Amniotic stem cell (primary cell): ENCODE data around the gene GLG1.
"Not testable (repeated sequence)": the region's sequence is repeated elsewhere in the genome, so short reads cannot be mapped to it uniquely, and the experiment has no call there.

Experiments
- DNase-seq: peaks from one replicate; lab custom pipeline; 2025; lab: John Stamatoyannopoulos, UW

Gene GLG1

DNA sequence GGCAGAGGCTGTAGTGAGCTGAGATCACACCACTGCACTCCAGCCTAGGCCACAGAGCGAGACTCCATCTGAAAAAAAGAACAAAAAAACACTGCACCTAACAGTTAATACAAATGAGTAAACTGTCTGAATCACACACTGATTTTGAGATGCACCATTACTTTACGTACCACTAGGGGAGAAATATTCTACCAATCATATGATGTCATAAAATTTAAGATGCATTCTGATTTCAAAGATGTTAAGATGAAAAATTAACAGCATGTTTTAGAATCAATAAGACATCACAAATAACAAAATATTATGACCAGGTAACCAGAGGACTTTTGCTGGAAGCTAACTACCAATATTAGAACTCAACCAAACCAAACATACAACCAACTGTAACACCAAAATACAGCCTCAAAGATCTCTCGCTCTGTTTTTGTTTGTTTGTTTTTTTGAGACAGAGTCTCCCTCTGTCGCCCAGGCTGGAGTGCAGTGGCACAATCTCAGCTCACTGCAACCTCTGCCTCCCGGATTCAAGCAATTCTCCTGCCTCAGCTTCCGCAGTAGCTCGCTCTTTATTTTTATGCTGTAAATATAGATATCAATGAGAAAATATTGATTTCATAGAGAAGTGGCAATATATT lies 31.6 kb downstream of the GLG1 start:
- DNase-seq = no peak

DNA sequence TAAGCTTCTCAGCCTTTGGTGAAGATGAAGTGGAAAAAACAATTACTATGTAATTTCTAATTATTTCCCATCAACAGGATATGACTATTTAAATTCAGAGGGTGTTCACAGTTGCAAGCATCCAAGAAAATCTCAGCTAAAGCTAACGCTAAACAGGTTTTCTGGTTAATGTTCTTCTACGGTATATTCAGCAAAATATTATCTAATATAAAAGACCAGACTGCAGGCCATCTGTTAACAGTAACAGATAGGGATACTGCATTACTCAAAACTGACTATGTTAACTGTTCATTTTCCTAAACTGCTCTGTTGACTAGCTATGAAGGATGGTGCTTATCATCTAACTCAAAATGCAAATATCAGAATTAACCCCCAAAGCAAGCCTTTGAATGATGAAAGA lies 32.8 kb downstream of the GLG1 start:
- no peak for DNase-seq

DNA sequence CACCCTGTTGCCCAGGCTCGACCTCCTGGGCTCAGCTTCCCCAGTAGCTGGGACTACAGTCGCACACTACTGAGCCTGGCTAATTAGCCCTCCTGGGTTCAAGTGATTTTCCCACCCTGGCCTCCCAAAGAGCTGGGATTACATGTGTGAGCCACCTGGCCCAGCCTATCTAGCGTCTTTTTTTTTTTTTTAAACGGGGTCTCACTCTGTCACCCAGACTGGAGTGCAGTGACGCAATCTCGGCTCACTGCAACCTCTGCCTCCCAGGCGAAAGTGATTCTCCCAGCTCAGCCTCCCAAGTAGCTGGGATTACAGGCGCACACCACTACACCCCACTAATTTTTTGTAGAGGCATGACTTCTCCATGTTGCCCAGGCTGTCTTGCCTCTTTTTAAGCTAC lies 33.3 kb downstream of the GLG1 start:
- DNase-seq = no peak

DNA sequence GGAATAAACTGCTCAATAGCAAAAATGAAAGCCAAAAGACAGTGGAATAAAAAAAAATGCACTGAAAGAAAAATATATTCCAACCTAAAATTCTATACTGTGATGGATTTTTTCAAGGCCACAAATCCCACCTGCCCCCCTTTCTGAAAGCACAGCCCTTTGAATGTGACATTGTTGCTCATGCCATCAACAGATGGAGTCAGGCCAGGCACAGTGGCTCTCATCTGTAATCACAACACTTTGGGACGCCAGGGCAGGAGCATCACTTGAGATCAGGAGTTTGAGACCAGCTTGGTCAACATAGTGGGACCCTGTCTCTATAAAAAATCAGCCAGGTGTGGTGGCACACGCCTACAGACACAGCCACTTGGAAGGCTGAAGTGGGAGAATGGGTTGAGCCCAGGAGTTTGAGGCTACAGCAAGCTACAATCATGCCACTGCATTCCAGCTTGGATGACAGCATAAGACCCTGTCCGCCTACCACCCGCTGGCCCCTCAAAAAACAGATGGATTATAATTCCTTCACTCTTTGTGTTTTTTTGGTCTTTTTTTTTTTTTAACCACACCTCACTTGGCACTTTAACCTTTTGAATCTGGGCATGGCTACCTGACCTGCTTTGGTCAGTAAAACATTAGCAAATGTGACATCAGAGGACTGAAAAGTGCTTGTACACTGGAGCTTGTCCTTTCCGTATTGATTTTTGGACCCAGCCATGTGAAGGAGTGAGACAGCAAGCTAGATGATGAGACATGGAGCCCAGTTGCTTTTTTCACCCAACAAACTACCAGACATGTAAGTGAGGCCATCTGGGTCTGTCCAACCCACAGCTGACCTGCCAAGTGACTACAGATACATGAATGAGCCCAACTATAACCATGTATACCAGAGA lies 36.3 kb downstream of the GLG1 start:
- no peak for DNase-seq

DNA sequence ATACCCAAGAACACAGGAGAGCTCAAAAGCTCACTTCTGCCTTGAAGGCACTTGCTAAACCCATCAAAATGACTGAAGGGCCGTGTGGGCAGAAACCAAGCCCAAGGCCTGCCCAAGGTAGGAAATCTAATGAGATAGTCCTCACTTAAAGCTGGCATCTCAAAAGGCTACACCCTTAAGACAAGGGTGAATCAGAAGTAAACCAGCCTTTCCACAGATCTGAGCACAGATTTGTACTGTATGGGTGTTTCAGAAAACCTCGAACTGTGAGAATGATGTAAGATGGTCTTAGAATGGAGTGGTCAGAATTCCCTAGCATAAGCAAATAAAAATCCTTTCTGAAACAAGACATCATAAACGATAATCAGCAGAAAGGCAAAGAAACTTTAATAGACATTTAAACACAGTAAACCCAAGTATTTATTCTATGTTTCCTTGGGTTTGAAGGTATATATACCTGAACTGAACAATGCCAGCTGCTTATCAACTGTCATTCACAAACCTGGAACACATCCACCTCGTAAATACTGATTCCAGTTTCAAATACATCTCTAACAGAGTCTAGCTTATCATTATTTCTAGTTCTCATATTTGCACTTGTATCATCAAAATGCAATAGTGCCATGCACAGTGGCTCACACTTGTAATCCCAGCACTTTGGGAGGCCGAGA lies 37.8 kb downstream of the GLG1 start:
- DNase-seq = no peak

DNA sequence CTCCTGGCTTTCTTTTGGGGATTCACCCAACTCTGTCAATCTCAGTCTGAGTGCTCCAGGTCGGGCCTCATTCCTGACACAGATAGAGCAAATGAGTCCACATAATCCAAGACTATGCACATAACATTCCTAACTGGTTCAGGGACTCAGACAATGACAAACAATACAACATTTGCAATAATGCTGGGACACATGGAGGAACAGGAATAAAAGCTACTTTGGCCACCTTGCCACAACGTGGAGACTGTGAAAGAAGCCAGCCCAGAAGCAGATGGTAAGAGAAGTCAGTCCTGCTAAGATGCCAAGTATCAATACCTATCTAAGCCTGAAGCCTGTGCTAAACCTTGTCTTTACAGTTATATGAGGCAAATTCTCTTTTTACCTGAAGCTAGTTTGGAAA lies 39.0 kb downstream of the GLG1 start:
- DNase-seq = no peak

DNA sequence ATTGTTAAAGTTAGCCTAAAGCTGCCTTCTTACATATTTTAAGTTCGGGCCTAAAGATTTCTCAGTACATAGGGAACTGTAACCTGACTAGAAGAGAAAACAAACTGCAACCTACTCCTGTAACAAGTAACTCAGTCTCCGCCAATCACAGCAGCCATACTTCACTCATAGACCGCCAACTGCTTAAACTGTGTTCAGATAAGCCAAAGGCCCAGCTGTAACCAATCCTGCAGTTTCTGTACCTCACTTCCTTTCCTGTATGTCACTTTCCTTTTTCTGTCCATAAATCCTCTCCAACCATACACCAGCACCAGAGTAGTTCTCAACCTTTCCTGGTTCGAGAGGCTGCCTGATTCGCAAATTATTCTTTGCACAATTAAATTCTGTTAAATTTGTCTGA lies 41.5 kb downstream of the GLG1 start:
- DNase-seq = no peak

DNA sequence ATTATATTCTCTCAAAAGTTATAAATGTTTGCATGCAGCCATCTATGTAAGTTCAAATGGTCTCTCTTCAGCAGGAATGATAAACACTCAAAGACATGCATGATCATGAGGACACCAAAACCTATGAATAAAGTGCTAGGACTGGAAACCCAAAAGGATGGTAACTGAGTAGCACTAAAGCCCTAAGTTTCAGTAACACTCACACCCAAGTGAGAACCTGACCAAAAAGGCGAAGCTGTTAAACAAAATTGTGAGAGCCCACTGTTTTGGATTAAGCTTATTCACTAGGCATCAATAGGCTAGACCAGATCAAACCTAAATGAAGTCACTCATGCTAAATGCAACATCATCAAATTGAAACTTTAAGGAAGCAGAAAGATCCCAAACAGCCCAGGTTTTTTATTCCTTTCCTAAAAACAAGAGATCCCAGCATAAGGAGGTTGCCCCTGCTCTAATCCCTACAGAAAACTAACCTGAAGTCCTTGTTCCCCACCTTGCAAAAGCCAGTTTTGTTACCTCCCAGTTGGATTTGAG lies 42.4 kb downstream of the GLG1 start:
- no peak for DNase-seq

DNA sequence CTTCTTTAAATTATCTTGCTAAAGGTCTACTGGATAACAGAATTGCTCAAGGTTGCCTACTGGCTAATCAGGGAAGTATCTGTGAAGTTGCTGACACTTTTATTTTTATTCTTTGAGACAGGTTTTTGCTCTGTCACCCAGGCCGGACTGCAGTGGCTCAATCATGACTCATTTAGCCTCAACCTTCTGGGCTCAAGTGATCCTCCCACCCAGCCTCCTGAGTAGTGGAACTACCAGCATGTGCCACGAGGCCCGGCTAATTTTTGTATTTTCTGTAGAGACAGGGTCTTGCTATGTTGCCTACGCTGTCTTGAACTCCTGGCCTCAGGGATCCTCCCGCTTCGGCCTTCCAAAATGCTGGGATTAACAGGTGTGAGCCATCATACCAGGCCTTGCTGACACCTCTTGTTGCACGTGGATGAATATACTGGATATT lies 43.1 kb downstream of the GLG1 start:
- no peak for DNase-seq

DNA sequence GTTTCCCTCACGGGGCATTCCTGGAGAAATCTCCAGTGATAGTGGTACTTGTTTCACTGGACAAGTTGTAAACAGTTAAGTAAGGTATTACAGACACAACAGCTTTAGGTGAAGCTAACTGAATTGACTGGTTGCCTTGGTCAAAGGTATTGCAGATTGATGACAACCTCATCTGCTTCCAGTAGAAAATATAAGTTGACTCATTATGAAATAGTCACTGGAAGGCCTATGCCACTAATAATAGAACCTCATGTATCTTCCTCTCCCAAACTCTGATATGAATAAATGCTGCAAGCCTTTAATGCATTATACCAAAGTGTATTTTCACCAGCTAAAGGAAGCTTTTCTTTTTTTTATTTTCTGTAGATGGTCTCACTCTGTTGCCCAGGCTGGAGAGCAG lies 44.8 kb downstream of the GLG1 start:
- no peak for DNase-seq

DNA sequence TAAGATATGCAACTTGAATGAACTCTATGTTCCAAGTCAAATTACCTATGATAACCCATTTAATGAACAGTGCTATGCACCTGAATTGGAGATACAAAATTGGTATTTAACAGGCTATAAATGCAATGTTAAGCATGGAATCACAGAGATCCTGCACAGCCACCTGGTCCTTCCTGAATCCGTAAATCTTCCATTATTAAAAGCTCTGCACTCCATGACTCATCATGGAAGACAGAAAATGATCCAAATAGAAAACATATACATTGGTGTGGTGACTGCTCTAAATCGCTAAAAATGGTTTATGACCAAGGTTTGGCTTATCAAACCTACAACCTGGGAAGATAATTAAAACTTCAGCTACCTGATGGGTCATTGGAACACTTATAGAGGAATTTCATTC lies 45.3 kb downstream of the GLG1 start:
- DNase-seq = no peak

DNA sequence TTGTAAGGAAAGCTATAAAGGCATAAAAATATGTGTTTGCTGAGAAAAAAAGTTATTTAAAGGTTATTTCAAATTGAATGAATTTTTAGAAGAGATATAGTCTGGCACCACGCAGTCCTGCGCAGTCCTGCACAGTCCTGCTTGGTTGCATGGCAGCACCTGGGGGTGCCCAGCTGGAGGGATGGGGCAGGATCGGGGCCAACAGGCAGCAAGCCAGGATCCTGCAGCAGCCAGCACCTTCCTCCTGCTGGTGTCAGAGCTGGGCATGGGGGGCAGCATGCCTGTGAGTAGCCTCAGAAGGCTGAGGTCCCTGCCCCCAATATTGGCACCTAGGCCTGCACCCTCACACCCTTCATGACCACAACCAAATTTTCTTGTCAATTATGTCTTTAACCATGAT lies 46.0 kb downstream of the GLG1 start:
- no peak for DNase-seq

DNA sequence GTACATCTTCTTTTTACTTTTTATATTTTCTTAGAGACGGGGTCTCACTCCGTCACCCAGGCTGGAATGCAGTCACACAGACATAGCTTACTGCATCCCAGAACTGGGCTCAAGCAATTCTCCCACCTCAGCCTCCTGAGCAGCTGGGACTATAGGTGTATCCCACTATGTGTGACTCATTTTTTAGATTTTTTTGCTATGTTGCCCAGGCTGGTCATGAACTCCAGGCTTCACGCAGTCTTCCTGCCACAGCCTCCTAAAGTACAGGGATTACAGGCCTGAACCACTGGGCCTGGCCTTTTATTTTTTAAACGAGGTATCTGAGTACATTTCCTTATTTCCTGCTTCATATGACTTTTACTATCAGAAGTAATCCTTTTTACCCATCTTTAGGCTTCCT lies 48.0 kb downstream of the GLG1 start:
- DNase-seq = no peak

DNA sequence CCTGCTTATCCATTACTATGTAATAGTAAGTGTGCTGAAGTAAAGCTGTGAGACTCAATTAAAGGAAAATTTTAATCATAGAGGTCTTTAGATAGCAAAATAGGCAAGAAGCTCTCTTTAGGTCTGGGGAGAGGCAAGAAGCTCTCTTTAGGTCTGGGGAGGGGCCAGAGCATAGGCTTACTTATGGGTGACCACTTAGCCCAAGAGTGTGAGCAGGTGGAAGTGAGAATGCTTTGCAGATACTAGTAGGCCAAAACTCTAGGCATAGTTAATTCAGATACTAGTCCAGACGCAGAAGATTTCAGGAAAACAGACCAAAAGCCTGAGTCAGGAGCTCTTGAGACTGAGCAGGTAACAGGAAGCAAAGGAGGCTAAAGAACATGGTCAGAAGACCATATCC lies 49.6 kb downstream of the GLG1 start:
- no peak for DNase-seq

DNA sequence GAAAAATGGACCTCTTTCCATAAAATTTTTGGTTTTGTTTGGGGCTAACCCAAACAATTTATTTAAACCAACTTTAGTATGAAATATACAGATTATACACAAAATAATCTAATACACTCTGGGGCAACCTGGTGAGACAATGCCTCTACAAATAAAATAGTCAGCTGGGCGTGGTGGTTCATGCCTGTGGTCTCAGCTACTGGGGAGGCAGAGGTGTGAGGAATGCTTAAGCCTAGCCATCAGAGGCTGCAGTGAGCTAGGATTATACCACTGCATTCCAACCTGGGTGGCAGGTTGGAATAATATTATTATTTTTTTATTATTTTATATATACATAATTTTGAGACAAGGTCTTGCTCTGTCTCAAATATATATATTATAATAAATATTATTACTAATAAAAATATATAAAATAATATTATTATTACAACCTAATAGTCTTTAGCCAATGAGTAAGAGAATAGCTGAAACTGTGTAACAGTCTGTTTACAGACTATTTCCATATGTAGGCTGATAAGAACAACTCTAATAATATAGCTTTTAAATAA lies 50.5 kb downstream of the GLG1 start:
- no peak for DNase-seq

DNA sequence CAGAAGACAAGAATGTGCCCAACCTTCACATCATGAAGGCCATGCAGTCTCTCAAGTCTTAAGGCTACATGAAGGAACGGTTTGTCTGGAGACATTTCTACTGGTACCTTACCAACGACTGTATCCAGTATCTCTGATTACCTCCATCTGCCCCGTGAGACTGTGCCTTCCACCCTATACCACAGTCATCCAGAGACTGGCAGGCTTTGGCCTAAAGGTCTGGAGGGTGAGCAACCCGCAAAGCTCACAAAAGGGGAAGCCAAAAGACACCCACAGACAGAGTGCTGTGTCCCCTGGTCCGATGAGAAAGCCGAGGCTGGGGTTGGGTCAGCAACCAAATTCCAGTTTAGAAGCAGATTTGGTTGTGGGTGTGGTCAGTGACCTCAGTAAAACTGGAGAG lies 54.6 kb downstream of the GLG1 start:
- not testable (repeated sequence) for DNase-seq

DNA sequence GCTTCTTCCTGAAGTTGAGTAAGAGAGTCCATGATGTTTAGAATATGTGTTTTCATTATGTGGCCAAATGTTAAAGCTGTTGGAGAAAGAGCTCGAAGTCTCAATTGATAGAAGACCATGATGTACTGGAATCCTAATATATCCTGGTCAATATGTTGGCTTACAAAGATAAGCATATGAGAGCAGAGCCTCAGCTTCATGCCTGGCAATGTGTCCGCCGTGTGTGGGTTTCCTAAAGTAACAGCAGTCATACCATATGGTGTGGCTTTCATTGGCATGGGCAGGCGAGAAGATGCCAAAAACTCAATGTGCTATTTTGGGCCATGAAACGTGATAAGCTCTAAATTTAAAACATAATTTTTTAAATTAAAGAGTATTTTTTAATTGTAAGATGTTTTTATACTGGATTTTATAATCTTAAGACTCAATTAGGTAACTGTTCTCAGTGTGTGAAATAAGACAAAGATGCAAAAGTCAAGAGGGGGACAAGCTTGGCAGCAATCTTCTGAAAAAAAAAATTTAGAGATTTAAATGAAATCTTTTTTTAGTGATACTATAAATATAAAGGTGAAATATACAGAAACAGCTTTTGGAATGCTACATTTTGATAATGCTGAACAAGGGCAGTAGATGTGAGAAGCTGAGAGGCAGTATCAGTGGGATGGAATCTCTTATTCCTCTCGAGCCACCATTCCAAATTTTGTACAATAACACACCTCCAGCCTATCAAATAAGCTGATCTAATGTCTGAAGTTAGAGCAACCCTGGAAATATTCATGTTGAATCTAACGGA lies 56.5 kb downstream of the GLG1 start:
- DNase-seq = not testable (repeated sequence)

DNA sequence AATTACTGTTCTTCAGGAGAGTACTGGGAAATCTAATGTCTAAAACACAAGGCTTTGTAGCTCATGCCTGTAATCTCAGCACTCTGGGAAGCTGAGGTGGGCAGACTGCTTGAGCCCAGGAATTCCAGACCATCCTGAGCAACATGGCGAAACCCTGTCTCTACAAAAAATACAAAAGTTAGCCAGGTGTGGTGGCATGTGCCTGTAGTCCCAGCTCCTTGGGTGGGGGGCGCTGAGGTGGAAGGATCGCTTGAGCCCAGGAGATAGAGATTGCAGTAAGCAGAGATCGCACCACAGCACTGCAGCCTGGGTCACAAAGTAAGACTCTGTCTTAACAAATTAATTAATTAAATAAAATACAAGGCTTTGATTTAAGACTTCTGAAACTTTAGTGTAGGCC lies 60.8 kb downstream of the GLG1 start:
- DNase-seq = not testable (repeated sequence)

DNA sequence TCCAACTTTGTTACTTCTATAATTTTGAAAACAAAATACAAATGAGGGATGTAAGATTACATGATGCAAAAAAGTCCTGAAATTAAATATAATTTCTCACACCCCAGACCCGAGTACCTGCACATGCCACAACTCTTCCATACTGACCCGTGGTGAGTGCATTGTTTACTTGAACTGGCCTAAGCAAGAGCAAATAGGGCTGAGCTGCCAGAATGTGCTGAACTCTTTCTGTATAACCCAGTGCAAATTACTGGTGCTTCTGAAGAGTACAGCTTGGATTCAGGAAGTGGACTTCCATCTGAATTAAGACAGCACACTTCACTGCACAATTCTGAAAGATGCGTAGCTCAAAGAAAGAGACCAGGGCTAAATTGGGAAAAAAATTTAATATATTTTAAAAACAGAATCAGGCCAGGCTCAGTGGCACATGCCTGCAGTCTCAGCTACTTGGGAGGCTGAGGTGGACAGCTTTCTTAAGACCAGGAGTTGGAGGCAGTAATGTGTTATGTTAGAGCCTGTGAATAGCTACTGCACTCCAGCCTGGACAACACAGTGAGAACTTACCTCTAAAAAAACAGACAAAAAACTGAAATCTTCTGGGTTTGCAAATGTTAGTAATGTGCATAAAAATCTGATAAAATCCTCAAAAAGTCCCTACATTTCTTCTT lies 63.9 kb downstream of the GLG1 start:
- not testable (repeated sequence) for DNase-seq

DNA sequence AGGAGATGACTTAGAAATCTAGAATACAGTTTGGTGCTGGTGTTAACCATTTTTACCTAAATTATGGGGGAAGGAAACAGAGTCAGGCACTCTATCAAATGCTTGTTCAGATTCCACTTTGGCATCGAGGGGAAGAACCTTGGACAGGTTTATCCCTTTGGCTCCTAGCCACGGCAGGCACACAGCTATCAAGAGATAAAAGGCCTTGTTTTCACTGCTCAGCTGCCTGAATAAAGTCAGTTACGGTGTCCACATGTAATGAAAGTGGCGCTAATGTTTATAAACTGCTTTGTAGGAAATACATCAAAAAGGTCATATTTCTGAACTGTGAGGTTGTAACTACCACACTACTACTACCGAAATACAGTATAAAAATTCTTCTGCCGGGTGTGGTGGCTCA lies 66.3 kb downstream of the GLG1 start:
- DNase-seq = not testable (repeated sequence)

DNA sequence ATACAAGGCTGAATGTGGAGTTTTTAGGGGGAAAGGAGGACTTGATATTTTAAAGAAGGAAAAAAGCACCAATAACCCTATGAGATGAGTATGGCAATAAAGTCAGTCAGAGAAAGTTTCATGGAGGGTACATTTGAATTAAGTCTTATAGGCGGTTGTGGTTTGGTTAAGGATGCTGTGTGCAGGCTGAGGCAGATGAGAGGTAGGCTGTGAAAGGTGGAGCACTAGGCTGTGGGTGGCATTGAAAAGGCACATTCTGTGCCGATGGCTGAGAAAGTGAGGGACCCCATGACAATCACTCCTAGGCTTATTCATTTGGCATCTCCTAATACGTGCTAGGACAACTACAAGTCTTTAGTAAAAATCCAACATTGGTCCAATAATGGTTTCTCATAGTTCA lies 68.1 kb downstream of the GLG1 start:
- not testable (repeated sequence) for DNase-seq
